ENCODE measurements around the gene SEMA3C.

GRCh38 chr7:80941208-80941758 is 22.4 kb upstream of the SEMA3C start:
- TF ChIP-seq GATA2 (IDR thresholded peaks at IDR 0.05; ENCODE audit: insufficient read depth, insufficient read length, low read depth, low read length) (no peak), MAX (IDR thresholded peaks at IDR 0.05; ENCODE audit: insufficient read depth, insufficient read length) (no peak), CTCF (IDR thresholded peaks at IDR 0.05; ENCODE audit: extremely low read depth in 1 of 2, insufficient read depth in 1 of 2, low read depth in 1 of 2, low read length in 2 of 2) (no peak), EZH2 (IDR thresholded peaks at IDR 0.05; ENCODE audit: borderline replicate concordance, low read depth, low read length, severe bottlenecking) (no peak), MYC (IDR thresholded peaks at IDR 0.05; ENCODE audit: low read depth, low read length) (no peak), JUN (IDR thresholded peaks at IDR 0.05; ENCODE audit: borderline replicate concordance, insufficient read depth, insufficient read length, low read depth) (no peak), POLR2A (IDR thresholded peaks at IDR 0.05; ENCODE audit: low read depth, low read length) (no peak)
